Natural killer cell (primary cell): Measurements from ENCODE around the gene HDAC11. TPM values are rescaled to one million over a fixed set of nuclear protein-coding genes. Genes with fewer than 3 reads are reported as not detected.
"Not testable (repeated sequence)": the region's sequence is repeated elsewhere in the genome, so short reads cannot be mapped to it uniquely, and the experiment has no call there.

ENCODE experiments used
- ATAC-seq, 3 donors: fragments of 150-1000 bp in 2 of 3; fragments of 200-7000 bp in 1 of 3; cut with Tn5 transposase; 1 replicate in 1 of 3; 2 replicates in 2 of 3; pipeline ENCODE4 v1.10.0; 2021; ENCODE audit warnings: mild to moderate bottlenecking in 2 of 3, moderate library complexity in 2 of 3
- DNase-seq, 2 donors: peaks; one replicate each; pipeline versions ENCODE4 v3.0.0 to v3.0.0-alpha.2; 2013 to 2021; ENCODE audit warnings: mixed read lengths in 1 of 2
- H3K27ac ChIP-seq: one replicate; pipeline ENCODE4 v1.5.1; 2013; ENCODE audit warnings: mild to moderate bottlenecking, low read length
- H3K27me3 ChIP-seq: one replicate; pipeline ENCODE4 v1.6.1; 2013; ENCODE audit warnings: low read length; ENCODE audit not compliant: control insufficient read depth, insufficient read depth
- H3K36me3 ChIP-seq: one replicate; pipeline ENCODE4 v1.6.1; 2013; ENCODE audit warnings: low read length; ENCODE audit not compliant: control insufficient read depth, insufficient read depth
- H3K4me1 ChIP-seq: one replicate; pipeline ENCODE4 v1.6.1; 2013; ENCODE audit warnings: low read length; ENCODE audit not compliant: control insufficient read depth, insufficient read depth
- H3K4me3 ChIP-seq: one replicate; pipeline ENCODE4 v1.5.1; 2013; ENCODE audit warnings: low read length
- H3K9me3 ChIP-seq: one replicate; pipeline ENCODE4 v1.6.1; 2013; ENCODE audit warnings: low read length; ENCODE audit not compliant: control insufficient read depth, insufficient read depth
- H3K27ac Mint-ChIP-seq, 2 donors: one replicate each; pipeline ENCODE4 v1.8.0; 2022; ENCODE audit warnings: mild to moderate bottlenecking in 2 of 2, mixed read lengths in 2 of 2, moderate library complexity in 1 of 2
- H3K27me3 Mint-ChIP-seq, 2 donors: one replicate each; pipeline ENCODE4 v1.8.0; 2022; ENCODE audit warnings: low read depth in 2 of 2, mixed read lengths in 2 of 2
- H3K36me3 Mint-ChIP-seq: one replicate; pipeline ENCODE4 v1.8.0; 2022; ENCODE audit warnings: mixed read lengths
- H3K4me1 Mint-ChIP-seq, 2 donors: one replicate each; pipeline ENCODE4 v1.8.0; 2022; ENCODE audit warnings: mixed read lengths in 2 of 2
- H3K4me3 Mint-ChIP-seq: one replicate; pipeline ENCODE4 v1.8.0; 2022; ENCODE audit warnings: mild to moderate bottlenecking, moderate library complexity, mixed read lengths
- H3K9me3 Mint-ChIP-seq, 2 donors: one replicate each; pipeline ENCODE4 v1.8.0; 2022; ENCODE audit warnings: mixed read lengths in 2 of 2
- WGBS: methylation state at CpG from one replicate; pipeline ENCODE4 v1.1.7; 2013; ENCODE audit warnings: missing lambda C conversion rate; ENCODE audit not compliant: insufficient coverage; 5-methylcytosine and 5-hydroxymethylcytosine counted together
- intact Hi-C: fragments of 100-400 bp; cut with micrococcal nuclease; formaldehyde crosslinking; loops from one replicate; pipeline ENCODE4 v1.14.2; 2022
- total RNA-seq, 4 donors: library from RNA; stranded (reverse); fragments of 120-200 nt in 1 of 4; gene quantifications; one replicate each; pipeline versions ENCODE4 v1.2.3 to v1.2.4, GENCODE V29; 2013 to 2022
- TF ChIP-seq, protein P1 (sequence below): fragments of 200-600 bp; IDR thresholded peaks from one replicate; pipeline ENCODE4 v1.8.0; 2022; ENCODE audit warnings: antibody characterized with exemption

The HDAC11 gene
- total RNA-seq, 3 donors from 2014 or later (not counting 1 experiment from before 2014, with no cell fraction given): 3.4 to 5.3 (median 3.9) TPM

DNA sequence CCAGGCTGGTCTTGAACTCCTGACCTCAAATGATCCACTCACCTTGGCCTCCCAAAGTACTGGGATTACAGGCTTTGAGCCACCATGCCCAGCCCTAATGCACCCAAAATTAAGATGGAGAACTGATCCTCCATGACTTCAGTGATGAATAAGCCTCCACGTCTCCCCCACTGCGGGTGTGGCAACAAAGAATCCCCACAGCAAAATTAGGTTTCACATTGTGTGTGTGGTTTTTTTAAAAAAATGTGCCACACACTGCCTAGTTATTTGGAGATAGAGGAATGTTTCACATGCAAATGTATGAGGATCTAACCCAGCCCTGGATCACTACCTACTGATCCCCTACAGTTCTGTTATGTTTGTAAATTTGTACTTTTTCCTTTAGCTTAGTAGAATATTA, 17.3 kb downstream of the HDAC11 start:
- no peaks in the 10 kb centered on the region for H3K27me3 ChIP-seq
- Mint-ChIP-seq H3K4me1 (peaks cover 13 to 41% of the 10 kb centered on the region in 2 donors), H3K27me3 (no peaks in the 10 kb centered on the region), H3K9me3 (no peaks in the 10 kb centered on the region), H3K36me3 (no peaks in the 10 kb centered on the region), H3K27ac (no peak overlapping the region), H3K4me3 (no peak overlapping the region)
- no peak for ATAC-seq
- peaks cover 41% of the 10 kb centered on the region for H3K4me1 ChIP-seq
- no peak overlapping the region for H3K27ac ChIP-seq
- no peak overlapping the region for H3K4me3 ChIP-seq
- TF ChIP-seq, protein P1, sequence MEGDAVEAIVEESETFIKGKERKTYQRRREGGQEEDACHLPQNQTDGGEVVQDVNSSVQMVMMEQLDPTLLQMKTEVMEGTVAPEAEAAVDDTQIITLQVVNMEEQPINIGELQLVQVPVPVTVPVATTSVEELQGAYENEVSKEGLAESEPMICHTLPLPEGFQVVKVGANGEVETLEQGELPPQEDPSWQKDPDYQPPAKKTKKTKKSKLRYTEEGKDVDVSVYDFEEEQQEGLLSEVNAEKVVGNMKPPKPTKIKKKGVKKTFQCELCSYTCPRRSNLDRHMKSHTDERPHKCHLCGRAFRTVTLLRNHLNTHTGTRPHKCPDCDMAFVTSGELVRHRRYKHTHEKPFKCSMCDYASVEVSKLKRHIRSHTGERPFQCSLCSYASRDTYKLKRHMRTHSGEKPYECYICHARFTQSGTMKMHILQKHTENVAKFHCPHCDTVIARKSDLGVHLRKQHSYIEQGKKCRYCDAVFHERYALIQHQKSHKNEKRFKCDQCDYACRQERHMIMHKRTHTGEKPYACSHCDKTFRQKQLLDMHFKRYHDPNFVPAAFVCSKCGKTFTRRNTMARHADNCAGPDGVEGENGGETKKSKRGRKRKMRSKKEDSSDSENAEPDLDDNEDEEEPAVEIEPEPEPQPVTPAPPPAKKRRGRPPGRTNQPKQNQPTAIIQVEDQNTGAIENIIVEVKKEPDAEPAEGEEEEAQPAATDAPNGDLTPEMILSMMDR: no peak
- no CpG with 5 or more reads among the region's 2 CpGs for WGBS
- no peak for DNase-seq
- H3K9me3 ChIP-seq: no peaks in the 10 kb centered on the region
- no peaks in the 10 kb centered on the region for H3K36me3 ChIP-seq
- intact Hi-C loops: no loop called here

GRCh38 chr3:13498354-13499060, 18.4 kb downstream of the HDAC11 start:
- H3K27me3 Mint-ChIP-seq: no peaks in the 10 kb centered on the region
- no peak overlapping the region for H3K4me3 Mint-ChIP-seq
- Histone ChIP-seq H3K27ac (no peak overlapping the region), H3K4me1 (peaks cover 30% of the 10 kb centered on the region), H3K27me3 (no peaks in the 10 kb centered on the region), H3K9me3 (no peaks in the 10 kb centered on the region), H3K36me3 (no peaks in the 10 kb centered on the region), H3K4me3 (no peak overlapping the region)
- no peaks in the 10 kb centered on the region for H3K36me3 Mint-ChIP-seq
- 81% methylated on average over 14 of the region's 14 CpGs for WGBS
- H3K9me3 Mint-ChIP-seq: no peaks in the 10 kb centered on the region
- no peak for DNase-seq
- no peak for ATAC-seq
- peaks cover 8 to 35% of the 10 kb centered on the region in 2 donors for H3K4me1 Mint-ChIP-seq
- intact Hi-C loops: loop anchor here (1.0 kb wide), 1 partner anchor 156 kb away; no protein-coding TSS in a partner anchor
- no peak overlapping the region for H3K27ac Mint-ChIP-seq
- TF ChIP-seq, protein P1: no peak

GRCh38 chr3:13499246-13499645, 19.1 kb downstream of the HDAC11 start:
- peaks cover under 1 to 28% of the 10 kb centered on the region in 2 donors for H3K4me1 Mint-ChIP-seq
- intact Hi-C loops, ATAC-seq, H3K4me3 Mint-ChIP-seq, H3K27ac Mint-ChIP-seq, H3K27ac ChIP-seq, H3K36me3 ChIP-seq, H3K9me3 ChIP-seq, H3K36me3 Mint-ChIP-seq, H3K4me3 ChIP-seq, DNase-seq, H3K27me3 Mint-ChIP-seq, H3K9me3 Mint-ChIP-seq, H3K27me3 ChIP-seq: not testable (repeated sequence)
- peaks cover 23% of the 10 kb centered on the region for H3K4me1 ChIP-seq
- 92% methylated on average over 9 of the region's 11 CpGs for WGBS

GRCh38 chr3:13500133-13500885, 20.2 kb downstream of the HDAC11 start:
- Mint-ChIP-seq H3K4me1 (peaks cover 0 to 17% of the 10 kb centered on the region in 2 donors), H3K9me3 (no peaks in the 10 kb centered on the region), H3K27ac (no peak overlapping the region), H3K27me3 (no peaks in the 10 kb centered on the region), H3K36me3 (no peaks in the 10 kb centered on the region), H3K4me3 (no peak overlapping the region)
- Histone ChIP-seq H3K9me3 (no peaks in the 10 kb centered on the region), H3K27me3 (no peaks in the 10 kb centered on the region), H3K4me3 (no peak overlapping the region), H3K4me1 (peaks cover 12% of the 10 kb centered on the region), H3K27ac (no peak overlapping the region), H3K36me3 (no peaks in the 10 kb centered on the region)
- intact Hi-C loops: no loop called here
- WGBS: 84% methylated on average over 15 of the region's 15 CpGs
- TF ChIP-seq, protein P1: no peak
- ATAC-seq (no peak), DNase-seq (no peak)
